HEK293T (cell line): ENCODE data around the gene SCGB1C1.
"Not testable (repeated sequence)": the region's sequence is repeated elsewhere in the genome, so short reads cannot be mapped to it uniquely, and the experiment has no call there.

ENCODE experiments used
- CTCF ChIA-PET: fragments of 350-600 bp; formaldehyde crosslinking; extraction: SDS; loops from one replicate; lab custom pipeline; 2021; ENCODE audit warnings: antibody characterized with exemption, inconsistent platforms; lab: Yijun Ruan, JAX
- POLR2A ChIA-PET: fragments of 350-600 bp; formaldehyde crosslinking; extraction: SDS; loops from one replicate; lab custom pipeline; 2020; ENCODE audit warnings: antibody characterized with exemption, inconsistent platforms; lab: Yijun Ruan, JAX
- DNase-seq: peaks from one replicate; pipeline ENCODE4 v3.0.0; 2012; ENCODE audit warnings: mixed read lengths; ENCODE audit errors: extremely low spot score
- ARNT ChIP-seq: fragments of 450-650 bp; IDR thresholded peaks from 2 replicates; pipeline ENCODE4 v1.6.1; 2017; ENCODE audit warnings: mild to moderate bottlenecking
- BHLHE40 ChIP-seq: fragments of 450-650 bp; IDR thresholded peaks from 2 replicates; pipeline ENCODE4 v1.6.1; 2016; ENCODE audit warnings: mild to moderate bottlenecking, moderate library complexity, borderline replicate concordance
- CTBP1 ChIP-seq: fragments of 450-650 bp; IDR thresholded peaks from 2 replicates; pipeline ENCODE4 v1.6.1; 2016; ENCODE audit warnings: borderline replicate concordance
- ELF4 ChIP-seq: fragments of 450-650 bp; IDR thresholded peaks from 2 replicates; pipeline ENCODE4 v1.6.1; 2017; ENCODE audit warnings: antibody characterized with exemption
- FOXA1 ChIP-seq: fragments of 450-650 bp; IDR thresholded peaks from 2 replicates; pipeline ENCODE4 v1.6.1; 2016; ENCODE audit warnings: mild to moderate bottlenecking
- FOXK2 ChIP-seq: fragments of 450-650 bp; IDR thresholded peaks from 2 replicates; pipeline ENCODE4 v1.6.1; 2016; ENCODE audit warnings: mild to moderate bottlenecking
- FOXM1 ChIP-seq: fragments of 450-650 bp; IDR thresholded peaks from 2 replicates; pipeline ENCODE4 v1.6.1; 2017; ENCODE audit warnings: mild to moderate bottlenecking, borderline replicate concordance
- HDGF ChIP-seq: fragments of 450-650 bp; IDR thresholded peaks from 2 replicates; pipeline ENCODE4 v1.6.1; 2017; ENCODE audit warnings: antibody characterized with exemption, borderline replicate concordance
- L3MBTL2 ChIP-seq: fragments of 450-650 bp; conservative IDR thresholded peaks from 2 replicates; pipeline ENCODE4 v1.6.1; 2016; ENCODE audit warnings: mild to moderate bottlenecking
- LEF1 ChIP-seq: fragments of 450-650 bp; IDR thresholded peaks from 2 replicates; pipeline ENCODE4 v1.6.1; 2017; ENCODE audit warnings: mild to moderate bottlenecking, borderline replicate concordance
- NFRKB ChIP-seq: fragments of 450-650 bp; IDR thresholded peaks from 2 replicates; pipeline ENCODE4 v1.6.1; 2016; ENCODE audit warnings: mild to moderate bottlenecking, moderate library complexity
- PKNOX1 ChIP-seq: fragments of 450-650 bp; IDR thresholded peaks from 2 replicates; pipeline ENCODE4 v1.6.1; 2016
- SP1 ChIP-seq: fragments of 450-650 bp; IDR thresholded peaks from 2 replicates; pipeline ENCODE4 v1.6.1; 2017
- SUZ12 ChIP-seq: fragments of 450-650 bp; IDR thresholded peaks from 2 replicates; pipeline ENCODE4 v1.6.1; 2016; ENCODE audit warnings: mild to moderate bottlenecking
- TARDBP ChIP-seq: fragments of 450-650 bp; IDR thresholded peaks from 2 replicates; pipeline ENCODE4 v1.6.1; 2016
- ZNF384 ChIP-seq: fragments of 450-650 bp; IDR thresholded peaks from 2 replicates; pipeline ENCODE4 v1.6.1; 2016

SCGB1C1 gene

DNA sequence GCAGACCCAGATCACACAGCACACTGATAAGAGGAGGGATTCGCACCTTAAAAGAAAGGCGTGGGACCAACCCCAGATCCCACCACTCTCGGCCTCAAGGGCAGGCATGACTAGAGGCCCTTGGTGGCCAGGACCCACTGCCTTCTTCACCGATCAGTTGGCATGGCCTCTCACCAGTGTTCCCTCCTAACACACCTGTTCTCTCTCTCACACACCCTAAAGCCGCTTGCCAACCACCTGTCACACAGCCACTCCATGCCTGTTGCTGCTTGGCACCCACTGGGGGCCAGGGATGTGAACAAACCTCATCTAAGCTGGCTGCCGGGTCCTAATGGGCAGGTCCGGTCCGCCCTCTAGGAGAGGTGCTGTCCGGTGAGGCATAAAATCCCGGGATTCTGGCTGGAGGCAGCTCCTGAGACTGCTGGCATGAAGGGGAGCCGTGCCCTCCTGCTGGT, at the start of gene SCGB1C1:
Gene SCGB1C1 (plus strand): TSS at position 405 of the 455 bp plus-strand sequence. CDS start 22 bp downstream, at position 427.
- CTCF ChIA-PET, DNase-seq, POLR2A ChIA-PET: not testable (repeated sequence)

DNA sequence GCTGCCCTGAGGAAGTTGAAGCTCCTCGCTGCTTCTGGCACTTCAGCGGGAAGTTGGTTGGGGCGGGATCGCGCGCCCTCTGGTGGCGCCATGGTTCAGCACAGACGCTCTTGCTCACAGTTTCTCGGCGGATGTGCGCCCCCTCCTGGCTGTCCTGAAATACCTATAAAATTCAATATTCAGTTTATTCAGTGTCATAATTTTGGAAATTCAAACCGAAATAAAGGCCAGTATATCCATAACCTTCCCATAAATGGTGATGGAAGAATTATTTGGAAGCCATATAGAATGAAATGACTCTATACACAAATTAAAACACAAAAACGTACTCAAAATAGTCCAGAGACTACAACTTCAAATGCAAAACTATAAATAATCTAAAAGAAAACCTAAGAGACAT, 12.6 kb upstream of the SCGB1C1 start:
- DNase-seq, CTCF ChIA-PET, POLR2A ChIA-PET: not testable (repeated sequence)

DNA sequence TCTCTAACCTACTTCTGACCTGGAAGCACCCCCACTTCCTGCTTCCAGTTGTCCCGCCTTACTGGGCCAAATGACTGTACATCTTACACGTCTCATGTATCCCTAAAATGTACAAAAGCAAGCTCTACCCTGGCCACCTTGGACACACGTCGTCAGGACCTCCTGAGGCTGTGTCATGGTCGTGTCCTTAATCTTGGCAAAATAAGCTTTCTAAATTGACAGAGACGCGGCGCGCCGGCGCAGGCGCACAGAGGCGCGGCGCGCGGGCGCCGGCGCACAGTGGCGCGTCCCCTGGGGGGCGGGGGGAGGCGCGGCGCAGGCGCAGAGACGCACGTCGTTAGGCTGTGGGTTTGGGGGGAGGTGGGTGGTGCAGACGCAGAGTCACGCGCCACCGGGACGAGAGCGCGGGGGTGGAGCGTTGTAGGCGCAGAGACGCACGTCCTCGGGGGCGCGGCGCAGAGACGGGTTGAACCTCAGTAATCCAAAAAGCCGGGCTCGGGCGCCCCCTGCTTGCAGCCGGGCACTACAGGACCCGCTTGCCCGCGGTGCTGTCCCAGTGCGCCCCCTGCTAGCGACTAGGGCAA, 3.6 kb upstream of the SCGB1C1 start:
- CTCF ChIA-PET, POLR2A ChIA-PET, DNase-seq: not testable (repeated sequence)

DNA sequence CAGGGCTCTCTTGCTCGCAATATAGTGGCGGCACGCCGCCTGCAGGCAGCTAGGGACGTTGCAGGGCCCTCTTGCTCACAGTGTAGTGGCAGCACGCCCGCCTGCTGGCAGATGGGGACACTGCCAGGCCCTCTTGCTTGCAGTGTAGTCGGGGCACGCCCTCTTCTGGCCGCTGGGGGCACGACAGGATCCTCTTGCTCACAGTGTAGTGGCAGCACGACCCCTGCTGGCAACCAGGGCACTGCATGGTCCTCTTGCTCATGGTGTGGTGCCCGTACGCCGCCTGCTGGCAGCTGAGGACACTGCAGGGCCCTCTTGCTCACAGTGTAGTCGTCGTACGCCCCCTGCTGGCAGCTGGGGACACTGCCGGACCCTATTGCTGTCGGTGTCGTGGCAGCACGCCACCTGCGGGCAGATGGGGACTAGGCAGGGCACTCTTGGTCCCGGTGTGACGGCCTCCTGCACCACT, 3.0 kb upstream of the SCGB1C1 start:
- DNase-seq, CTCF ChIA-PET, POLR2A ChIA-PET: not testable (repeated sequence)

- POLR2A ChIA-PET, DNase-seq, CTCF ChIA-PET: not testable (repeated sequence)
Measured at GRCh38 chr11:190546-190945, 2.3 kb upstream of the SCGB1C1 start.

- CTCF ChIA-PET, DNase-seq, POLR2A ChIA-PET: not testable (repeated sequence)
Measured at GRCh38 chr11:191490-192478, 1.1 kb upstream of the SCGB1C1 start.

- POLR2A ChIA-PET, DNase-seq, CTCF ChIA-PET: not testable (repeated sequence)
Measured at GRCh38 chr11:193481-193880, 603 bp downstream of the SCGB1C1 start.

DNA sequence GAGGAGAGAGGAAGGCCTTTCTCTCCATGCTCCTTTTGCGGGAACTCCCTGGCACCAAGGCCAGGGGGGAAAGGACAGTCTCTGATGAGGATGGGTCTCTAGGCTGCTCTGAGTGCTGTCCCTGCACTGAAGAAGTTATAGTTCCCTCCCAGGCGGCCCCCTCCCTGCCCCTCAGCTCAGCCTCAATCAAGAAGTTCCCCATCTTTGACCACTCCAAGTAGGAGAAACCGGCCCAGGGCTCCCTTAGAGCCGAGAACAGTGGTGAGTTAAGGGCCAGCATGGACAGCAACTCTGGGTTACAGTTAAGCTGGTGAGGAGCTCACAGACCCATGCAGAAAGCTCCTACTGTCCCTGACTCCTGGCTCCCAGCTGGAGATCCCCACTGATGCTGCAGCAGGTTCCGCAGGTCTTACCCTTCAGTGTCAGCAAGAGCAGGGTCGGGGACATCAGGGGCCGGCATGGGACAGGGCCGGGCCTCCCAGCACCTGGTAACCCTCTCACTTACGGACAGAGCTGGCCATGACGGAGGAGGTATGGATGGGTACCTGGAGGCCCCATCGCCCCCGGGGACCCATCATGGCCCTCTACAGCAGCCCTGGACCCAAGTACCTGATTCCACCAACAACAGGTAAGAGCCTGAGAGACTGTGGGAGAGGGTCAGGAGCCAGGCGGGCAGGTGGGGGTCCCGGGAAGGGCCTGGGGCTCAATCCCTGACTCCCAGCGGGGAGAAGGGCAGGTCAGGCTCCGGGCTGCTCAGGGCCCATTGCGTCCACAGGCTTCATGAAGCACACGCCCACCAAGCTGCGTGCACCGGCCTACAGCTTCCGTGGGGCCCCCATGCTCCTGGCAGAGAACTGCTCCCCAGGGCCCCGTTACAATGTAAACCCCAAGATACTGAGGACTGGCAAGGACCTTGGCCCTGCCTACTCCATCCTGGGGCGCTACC, 4.2 kb downstream of the SCGB1C1 start:
- TF ChIP-seq TARDBP (no peak), FOXM1 (no peak), HDGF (no peak), FOXA1 (no peak), SUZ12 (no peak), NFRKB (no peak), FOXK2 (no peak), ZNF384 (no peak), ELF4 (no peak), L3MBTL2 (no peak), CTBP1 (no peak), SP1 (no peak), LEF1 (no peak), ARNT (no peak), BHLHE40 (no peak), PKNOX1 (no peak)
- CTCF ChIA-PET = no interaction called here
- DNase-seq = no peak
- POLR2A ChIA-PET = interaction anchor here (1.1 kb wide), 1 partner anchor 10 kb away, joined by 3 read pairs; the partner anchor contains the start of genes BET1L and RIC8A
